ENCODE data around the gene C2CD2.

DNA sequence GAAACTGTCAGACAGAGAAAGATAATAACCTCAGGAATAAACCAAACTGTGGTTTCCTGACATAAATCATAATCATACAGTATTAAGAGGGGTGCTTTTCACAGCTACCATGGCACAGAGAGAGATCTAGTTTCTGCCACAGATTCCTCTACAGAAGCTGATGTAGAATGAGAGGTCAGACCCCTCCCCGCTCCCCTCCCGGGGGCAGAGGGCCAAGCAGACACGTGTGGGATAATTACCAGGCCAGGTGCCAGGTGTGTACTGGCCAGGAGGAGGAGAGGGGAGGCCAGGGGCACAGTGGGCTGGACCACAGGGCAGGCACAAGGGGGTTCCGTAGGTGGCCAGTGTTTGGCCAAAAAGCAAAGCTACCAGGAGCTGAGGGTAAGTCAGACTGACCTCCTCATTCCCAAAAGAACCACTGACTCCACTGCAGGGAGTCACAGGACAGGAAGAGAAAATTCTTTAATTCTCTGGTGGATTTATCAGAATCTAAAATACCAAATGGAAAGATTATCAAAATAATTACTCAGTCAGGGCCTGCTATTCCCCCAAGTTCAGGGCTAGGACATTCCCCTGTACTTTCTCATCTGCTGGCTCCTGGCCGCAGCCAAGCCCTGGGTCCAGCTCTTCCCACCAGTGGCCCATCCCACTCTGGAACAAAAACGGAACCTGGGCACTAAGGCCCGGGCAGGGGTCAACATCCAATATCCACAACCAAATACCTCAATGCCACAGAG, 30.0 kb downstream of the C2CD2 start:
- TF ChIP-seq, protein P1, sequence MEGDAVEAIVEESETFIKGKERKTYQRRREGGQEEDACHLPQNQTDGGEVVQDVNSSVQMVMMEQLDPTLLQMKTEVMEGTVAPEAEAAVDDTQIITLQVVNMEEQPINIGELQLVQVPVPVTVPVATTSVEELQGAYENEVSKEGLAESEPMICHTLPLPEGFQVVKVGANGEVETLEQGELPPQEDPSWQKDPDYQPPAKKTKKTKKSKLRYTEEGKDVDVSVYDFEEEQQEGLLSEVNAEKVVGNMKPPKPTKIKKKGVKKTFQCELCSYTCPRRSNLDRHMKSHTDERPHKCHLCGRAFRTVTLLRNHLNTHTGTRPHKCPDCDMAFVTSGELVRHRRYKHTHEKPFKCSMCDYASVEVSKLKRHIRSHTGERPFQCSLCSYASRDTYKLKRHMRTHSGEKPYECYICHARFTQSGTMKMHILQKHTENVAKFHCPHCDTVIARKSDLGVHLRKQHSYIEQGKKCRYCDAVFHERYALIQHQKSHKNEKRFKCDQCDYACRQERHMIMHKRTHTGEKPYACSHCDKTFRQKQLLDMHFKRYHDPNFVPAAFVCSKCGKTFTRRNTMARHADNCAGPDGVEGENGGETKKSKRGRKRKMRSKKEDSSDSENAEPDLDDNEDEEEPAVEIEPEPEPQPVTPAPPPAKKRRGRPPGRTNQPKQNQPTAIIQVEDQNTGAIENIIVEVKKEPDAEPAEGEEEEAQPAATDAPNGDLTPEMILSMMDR (optimal IDR thresholded peaks at IDR 0.05 in 1 of 3, IDR thresholded peaks at IDR 0.05 in 1 of 3, conservative IDR thresholded peaks at IDR 0.05 in 1 of 3; ENCODE audit: extremely low read depth in 1 of 3, insufficient read depth in 2 of 3, low read length in 3 of 3), result no peak
- TF ChIP-seq EZH2 (IDR thresholded peaks at IDR 0.05; ENCODE audit: low read length), result no peak
